ENCODE data around the gene NCAM2. TPM values are rescaled to one million over a fixed set of nuclear protein-coding genes. Genes with fewer than 3 reads are reported as not detected.

The NCAM2 gene
- total and polyA plus RNA-seq, 4 donors = 0.45 to 11.7 (median 5.8) TPM

DNA sequence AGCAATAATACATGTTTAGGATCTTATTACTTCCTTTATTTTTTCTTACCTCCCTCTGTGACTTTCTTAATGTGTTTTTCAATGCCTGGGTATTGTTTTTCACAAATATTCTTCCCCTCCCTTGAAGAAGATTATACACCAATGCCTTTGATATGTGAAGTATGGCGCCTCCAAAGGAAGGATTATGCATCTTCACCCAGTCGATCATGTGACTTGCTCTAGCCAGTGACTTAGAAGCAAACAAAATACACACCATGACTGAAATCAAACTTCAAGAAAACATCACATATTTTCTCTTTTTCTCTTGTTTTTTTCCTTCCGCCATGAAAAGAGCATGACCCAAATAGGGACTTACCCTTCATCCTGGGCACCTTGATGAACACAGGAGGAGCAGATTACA, 297.1 kb downstream of the NCAM2 start:
- no peaks in the 10 kb centered on the region for H3K9me3 ChIP-seq (ENCODE audit: control insufficient read depth in 4 of 4, insufficient read depth in 3 of 4, low read length in 3 of 4)
- ATAC-seq (ENCODE audit: insufficient read depth, low FRiP score) (no peak), DNase-seq (no peak)
- no peaks in the 10 kb centered on the region for H3K36me3 ChIP-seq (ENCODE audit: control insufficient read depth in 4 of 4, insufficient read depth in 4 of 4, low read length in 4 of 4)
- no peak overlapping the region for H3K9ac ChIP-seq (ENCODE audit: insufficient read depth in 1 of 2, low read length in 2 of 2)
- TF ChIP-seq, protein P1, sequence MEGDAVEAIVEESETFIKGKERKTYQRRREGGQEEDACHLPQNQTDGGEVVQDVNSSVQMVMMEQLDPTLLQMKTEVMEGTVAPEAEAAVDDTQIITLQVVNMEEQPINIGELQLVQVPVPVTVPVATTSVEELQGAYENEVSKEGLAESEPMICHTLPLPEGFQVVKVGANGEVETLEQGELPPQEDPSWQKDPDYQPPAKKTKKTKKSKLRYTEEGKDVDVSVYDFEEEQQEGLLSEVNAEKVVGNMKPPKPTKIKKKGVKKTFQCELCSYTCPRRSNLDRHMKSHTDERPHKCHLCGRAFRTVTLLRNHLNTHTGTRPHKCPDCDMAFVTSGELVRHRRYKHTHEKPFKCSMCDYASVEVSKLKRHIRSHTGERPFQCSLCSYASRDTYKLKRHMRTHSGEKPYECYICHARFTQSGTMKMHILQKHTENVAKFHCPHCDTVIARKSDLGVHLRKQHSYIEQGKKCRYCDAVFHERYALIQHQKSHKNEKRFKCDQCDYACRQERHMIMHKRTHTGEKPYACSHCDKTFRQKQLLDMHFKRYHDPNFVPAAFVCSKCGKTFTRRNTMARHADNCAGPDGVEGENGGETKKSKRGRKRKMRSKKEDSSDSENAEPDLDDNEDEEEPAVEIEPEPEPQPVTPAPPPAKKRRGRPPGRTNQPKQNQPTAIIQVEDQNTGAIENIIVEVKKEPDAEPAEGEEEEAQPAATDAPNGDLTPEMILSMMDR (IDR thresholded peaks at IDR 0.05; ENCODE audit: control extremely low read depth, extremely low read depth) = no peak
- H3K4me3 ChIP-seq = no peak overlapping the region
- H3K4me1 ChIP-seq (ENCODE audit: control insufficient read depth in 5 of 5, insufficient read depth in 5 of 5, low read length in 5 of 5) = no peaks in the 10 kb centered on the region
- no peaks in the 10 kb centered on the region for H3K27me3 ChIP-seq (ENCODE audit: control insufficient read depth in 3 of 3, insufficient read depth in 3 of 3, low read length in 2 of 3)
- no peak overlapping the region for H3K27ac ChIP-seq (ENCODE audit: low read depth in 1 of 2, low read length in 1 of 2)
- 90 to 93% methylated on average over 3 of the region's 3 CpGs for WGBS, 2 donors

DNA sequence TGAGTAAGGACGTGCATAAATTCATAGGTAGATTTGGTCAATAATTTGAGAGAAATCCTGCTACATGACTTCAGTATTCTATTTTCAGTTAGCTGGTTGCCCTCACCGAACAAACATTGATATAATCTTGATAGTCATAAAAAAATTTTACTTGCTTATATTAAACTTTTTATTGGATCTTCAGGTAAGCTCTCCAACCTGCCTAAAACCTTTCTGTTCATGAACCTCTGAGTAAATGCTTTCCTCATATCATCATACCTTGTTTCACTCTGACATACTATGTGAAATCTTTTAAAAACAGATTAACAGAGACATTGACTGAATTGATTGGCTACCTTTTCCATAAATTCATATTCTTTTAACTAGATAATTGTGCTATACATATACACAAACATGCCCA, 299.0 kb downstream of the NCAM2 start:
- H3K4me3 ChIP-seq = no peak overlapping the region
- no peak overlapping the region for H3K9ac ChIP-seq (ENCODE audit: insufficient read depth in 1 of 2, low read length in 2 of 2)
- ATAC-seq (ENCODE audit: insufficient read depth, low FRiP score) (no peak), DNase-seq (no peak)
- WGBS, 2 donors = 79 to 86% methylated on average over 2 of the region's 2 CpGs
- no peak overlapping the region for H3K27ac ChIP-seq (ENCODE audit: low read depth in 1 of 2, low read length in 1 of 2)
- H3K36me3 ChIP-seq (ENCODE audit: control insufficient read depth in 4 of 4, insufficient read depth in 4 of 4, low read length in 4 of 4) = no peaks in the 10 kb centered on the region
- H3K4me1 ChIP-seq (ENCODE audit: control insufficient read depth in 5 of 5, insufficient read depth in 5 of 5, low read length in 5 of 5) = no peaks in the 10 kb centered on the region
- H3K27me3 ChIP-seq (ENCODE audit: control insufficient read depth in 3 of 3, insufficient read depth in 3 of 3, low read length in 2 of 3) = no peaks in the 10 kb centered on the region
- H3K9me3 ChIP-seq (ENCODE audit: control insufficient read depth in 4 of 4, insufficient read depth in 3 of 4, low read length in 3 of 4) = no peaks in the 10 kb centered on the region
- TF ChIP-seq, protein P1 (IDR thresholded peaks at IDR 0.05; ENCODE audit: control extremely low read depth, extremely low read depth) = no peak

DNA sequence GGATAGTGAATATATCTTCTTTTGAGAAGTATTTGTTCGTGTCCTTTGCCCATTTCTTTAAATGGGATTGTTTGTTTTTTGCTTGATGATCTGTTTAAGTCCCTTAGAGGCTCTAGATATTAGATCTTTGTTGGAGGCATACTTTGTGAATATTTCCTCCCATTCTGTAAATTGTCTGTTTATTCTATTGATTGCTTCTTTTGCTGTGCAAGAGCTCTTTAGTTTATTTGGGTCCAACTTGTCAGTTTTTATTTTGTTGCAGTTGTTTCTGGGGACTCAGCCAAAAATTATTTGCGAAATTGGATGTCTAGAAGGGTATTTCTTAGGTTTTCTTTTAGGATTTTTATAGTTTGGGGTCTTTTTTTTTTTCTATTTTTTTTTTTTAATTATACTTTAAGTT, 302.8 kb downstream of the NCAM2 start:
- H3K27me3 ChIP-seq (ENCODE audit: control insufficient read depth in 3 of 3, insufficient read depth in 3 of 3, low read length in 2 of 3) = no peaks in the 10 kb centered on the region
- no peaks in the 10 kb centered on the region for H3K9me3 ChIP-seq (ENCODE audit: control insufficient read depth in 4 of 4, insufficient read depth in 3 of 4, low read length in 3 of 4)
- TF ChIP-seq, protein P1 (IDR thresholded peaks at IDR 0.05; ENCODE audit: control extremely low read depth, extremely low read depth) = no peak
- ATAC-seq (ENCODE audit: insufficient read depth, low FRiP score) (no peak), DNase-seq (peak in 1 of 3 donors; percentile 1)
- H3K9ac ChIP-seq (ENCODE audit: insufficient read depth in 1 of 2, low read length in 2 of 2) = no peak overlapping the region
- no peaks in the 10 kb centered on the region for H3K4me1 ChIP-seq (ENCODE audit: control insufficient read depth in 5 of 5, insufficient read depth in 5 of 5, low read length in 5 of 5)
- H3K36me3 ChIP-seq (ENCODE audit: control insufficient read depth in 4 of 4, insufficient read depth in 4 of 4, low read length in 4 of 4) = no peaks in the 10 kb centered on the region
- H3K27ac ChIP-seq (ENCODE audit: low read depth in 1 of 2, low read length in 1 of 2) = no peak overlapping the region
- 60 to 78% methylated on average over 2 of the region's 2 CpGs for WGBS, 2 donors
- no peak overlapping the region for H3K4me3 ChIP-seq

DNA sequence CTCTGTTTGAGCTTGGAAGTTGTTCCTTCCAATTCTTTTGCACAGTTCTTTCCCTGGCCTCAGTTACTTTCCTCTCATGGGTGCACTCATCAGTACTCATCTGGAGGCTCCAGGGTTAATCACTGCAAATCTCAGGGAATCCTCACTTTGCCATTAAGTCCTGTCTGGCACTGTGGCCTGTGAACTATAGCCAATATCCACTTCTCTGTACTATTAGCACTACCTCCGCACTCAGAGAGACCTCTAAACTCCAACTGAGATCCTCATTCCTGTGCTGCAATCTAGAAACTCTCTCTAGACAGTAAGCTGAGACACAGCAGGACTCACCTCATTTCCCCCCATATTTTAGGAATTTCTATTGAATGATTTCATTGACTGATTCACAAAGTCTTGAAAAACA, 311.3 kb downstream of the NCAM2 start:
- no peaks in the 10 kb centered on the region for H3K4me1 ChIP-seq (ENCODE audit: control insufficient read depth in 5 of 5, insufficient read depth in 5 of 5, low read length in 5 of 5)
- no peaks in the 10 kb centered on the region for H3K9me3 ChIP-seq (ENCODE audit: control insufficient read depth in 4 of 4, insufficient read depth in 3 of 4, low read length in 3 of 4)
- H3K27me3 ChIP-seq (ENCODE audit: control insufficient read depth in 3 of 3, insufficient read depth in 3 of 3, low read length in 2 of 3) = no peaks in the 10 kb centered on the region
- H3K4me3 ChIP-seq = no peak overlapping the region
- no peak overlapping the region for H3K27ac ChIP-seq (ENCODE audit: low read depth in 1 of 2, low read length in 1 of 2)
- TF ChIP-seq, protein P1 (IDR thresholded peaks at IDR 0.05; ENCODE audit: control extremely low read depth, extremely low read depth) = no peak
- no peak overlapping the region for H3K9ac ChIP-seq (ENCODE audit: insufficient read depth in 1 of 2, low read length in 2 of 2)
- DNase-seq (no peak), ATAC-seq (ENCODE audit: insufficient read depth, low FRiP score) (no peak)
- H3K36me3 ChIP-seq (ENCODE audit: control insufficient read depth in 4 of 4, insufficient read depth in 4 of 4, low read length in 4 of 4) = no peaks in the 10 kb centered on the region
- 84% methylated on average over 1 of the region's 1 CpG for WGBS, 2 donors
